HG03354 (cell line): ENCODE data around the gene TNFSF9.
A peak's percentile ranks its signal among the peaks of the same experiment; 100 is the strongest.
"Not testable (repeated sequence)": the region's sequence is repeated elsewhere in the genome, so short reads cannot be mapped to it uniquely, and the experiment has no call there.

Experiments
- ATAC-seq: cut with Tn5 transposase; IDR thresholded peaks from one replicate; pipeline ENCODE4 v1.9.1; 2021; ENCODE audit warnings: mild to moderate bottlenecking; ENCODE audit not compliant: unreplicated experiment, poor library complexity, severe bottlenecking

TNFSF9 gene

DNA sequence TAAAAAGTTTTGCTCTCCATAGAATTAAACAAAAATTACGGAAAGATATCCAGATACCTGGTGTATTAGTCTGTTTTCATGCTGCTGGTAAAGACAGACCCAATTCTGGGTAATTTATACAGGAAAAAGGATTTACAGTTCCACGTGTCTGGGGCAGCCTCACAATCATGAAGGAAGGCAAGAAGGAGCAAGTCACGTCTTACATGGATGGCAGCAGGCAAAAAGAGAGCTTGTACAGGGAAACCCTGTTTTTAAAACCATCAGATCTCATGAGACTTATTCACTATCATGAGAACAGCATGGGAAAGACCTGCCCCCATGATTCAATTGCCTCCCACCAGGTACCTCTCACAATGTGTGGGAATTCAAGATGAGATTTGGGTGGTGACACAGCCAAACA is 35.9 kb downstream of the TNFSF9 start:
- not testable (repeated sequence) for ATAC-seq

DNA sequence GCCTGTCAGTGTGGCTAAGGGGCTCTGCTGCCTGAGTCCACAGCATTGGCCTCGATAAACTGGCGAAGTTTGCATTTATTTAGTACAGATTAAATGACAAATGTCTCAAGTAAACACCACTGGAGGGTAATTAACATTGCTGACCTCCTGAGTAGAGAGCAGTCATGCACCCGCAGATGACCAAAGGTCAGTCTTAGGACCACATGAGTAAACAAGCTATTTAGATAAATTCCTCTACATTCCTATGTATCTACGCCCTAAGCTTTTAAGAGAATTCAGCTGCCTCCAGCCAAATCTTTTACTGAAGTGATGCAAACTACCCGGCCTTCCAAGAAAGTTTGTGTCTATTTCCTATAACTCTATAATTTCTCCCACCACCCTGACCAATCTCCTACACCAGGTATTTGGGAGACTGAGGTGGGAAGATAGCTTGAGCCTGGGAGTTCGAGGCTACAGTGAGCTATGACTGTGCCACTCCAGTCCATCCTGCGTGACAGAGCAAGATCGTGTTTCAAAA is 37.2 kb downstream of the TNFSF9 start:
- no peak for ATAC-seq

DNA sequence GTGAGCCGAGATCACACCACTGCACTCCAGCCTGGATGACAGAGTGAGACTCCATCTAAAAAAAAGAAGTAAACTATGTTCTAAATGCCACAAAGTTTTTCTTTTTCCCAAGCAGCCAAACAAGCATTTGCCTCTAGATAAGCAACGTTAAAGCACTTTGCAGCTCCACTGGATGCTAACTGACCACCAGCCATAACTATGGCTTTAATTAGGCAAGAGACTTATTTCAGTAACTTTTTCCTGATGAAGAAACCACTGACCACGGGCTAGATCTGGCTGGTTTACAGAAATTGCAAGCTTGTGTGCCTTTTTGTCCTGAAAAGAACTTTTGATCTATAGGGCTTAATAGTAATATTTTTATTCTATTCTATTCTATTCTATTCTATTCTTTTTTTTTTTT is 38.0 kb downstream of the TNFSF9 start:
- ATAC-seq, result no peak

DNA sequence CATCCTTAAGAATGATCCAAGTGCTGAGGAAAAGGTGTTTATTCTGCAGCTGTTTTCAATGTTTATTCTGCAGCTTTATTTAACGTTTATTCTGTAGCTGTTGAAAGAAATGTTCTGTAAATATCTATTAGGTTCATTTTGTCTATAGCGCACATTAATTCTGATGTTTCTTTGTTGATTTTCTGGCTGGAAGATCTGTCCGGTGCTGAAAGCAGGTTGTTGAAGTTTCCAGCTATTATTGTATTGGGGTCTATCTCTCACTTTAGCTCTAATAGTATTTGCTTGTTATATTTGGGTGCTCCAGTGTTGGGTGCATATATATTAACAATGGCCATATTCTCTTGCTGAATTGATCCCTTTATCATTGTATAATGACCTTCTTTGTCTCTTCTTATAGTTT is 39.9 kb downstream of the TNFSF9 start:
- ATAC-seq, result no peak

DNA sequence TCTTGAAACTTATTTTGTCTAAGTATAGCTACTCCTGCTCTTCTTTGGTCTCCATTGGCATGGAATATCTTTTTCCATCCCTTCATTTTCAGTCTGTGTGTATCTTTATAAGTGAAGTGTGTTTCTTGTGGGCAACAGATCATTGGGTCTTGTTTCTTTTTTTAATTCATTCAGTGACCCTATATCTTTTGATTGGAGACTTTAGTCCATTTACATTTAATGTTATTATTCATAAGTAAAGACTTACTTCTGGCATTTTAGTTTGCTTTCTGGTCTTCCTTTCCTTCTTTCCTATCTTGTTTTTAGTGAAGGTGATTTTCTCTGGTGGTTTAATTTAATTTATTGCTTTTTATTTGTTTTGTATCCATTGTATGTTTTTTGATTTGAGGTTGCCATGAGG is 40.3 kb downstream of the TNFSF9 start:
- ATAC-seq, result no peak

GRCh38 chr19:6572217-6572616 is 41.4 kb downstream of the TNFSF9 start:
- no peak for ATAC-seq

DNA sequence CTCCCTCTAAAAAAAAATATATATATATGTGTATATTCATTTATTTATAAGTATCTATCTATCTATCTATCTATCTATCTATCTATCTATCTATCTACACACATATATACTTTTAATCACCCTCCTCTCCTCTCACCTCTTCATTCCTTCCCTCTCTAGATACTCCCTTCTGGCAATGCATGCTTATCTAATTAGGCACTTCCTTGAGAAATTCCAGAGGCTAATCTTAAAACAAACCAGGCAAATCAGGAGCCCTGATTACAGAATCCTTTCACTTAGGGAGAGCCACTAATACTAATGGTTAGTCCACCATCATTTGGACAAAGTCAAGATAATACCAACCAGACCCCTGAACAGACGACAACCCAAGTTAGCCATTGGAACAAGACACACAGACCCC is 42.5 kb downstream of the TNFSF9 start:
- no peak for ATAC-seq

DNA sequence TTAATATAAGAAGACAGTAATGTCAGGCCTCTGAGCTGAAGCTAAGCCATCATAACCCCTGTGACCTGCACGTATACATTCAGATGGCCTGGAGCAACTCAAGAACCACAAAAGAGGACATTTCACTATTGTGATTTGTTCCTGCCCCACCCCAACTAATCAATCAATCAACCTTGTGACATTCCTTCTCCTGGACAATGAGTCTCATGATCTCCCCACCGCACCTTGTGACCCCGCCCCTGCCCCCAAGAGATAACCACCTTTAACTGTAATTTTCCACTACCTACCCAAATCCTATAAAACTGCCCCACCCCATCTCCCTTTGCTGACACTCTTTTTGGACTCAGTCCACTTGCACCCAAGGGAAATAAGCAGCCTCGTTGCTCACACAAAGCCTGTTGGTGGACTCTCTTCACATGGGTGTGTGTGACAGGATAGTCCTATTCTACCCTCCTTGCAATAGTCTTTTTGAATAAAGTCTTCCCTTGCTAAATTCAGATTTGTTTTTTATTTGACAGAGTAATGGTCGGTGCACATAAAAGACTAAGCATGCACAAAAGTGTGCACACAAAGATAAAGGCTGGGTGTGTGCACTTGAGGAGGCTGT is 46.1 kb downstream of the TNFSF9 start:
- no peak for ATAC-seq

GRCh38 chr19:6577476-6578125 is 46.8 kb downstream of the TNFSF9 start:
- ATAC-seq, result peak; percentile 79

GRCh38 chr19:6579450-6580178 is 48.8 kb downstream of the TNFSF9 start:
- no peak for ATAC-seq

DNA sequence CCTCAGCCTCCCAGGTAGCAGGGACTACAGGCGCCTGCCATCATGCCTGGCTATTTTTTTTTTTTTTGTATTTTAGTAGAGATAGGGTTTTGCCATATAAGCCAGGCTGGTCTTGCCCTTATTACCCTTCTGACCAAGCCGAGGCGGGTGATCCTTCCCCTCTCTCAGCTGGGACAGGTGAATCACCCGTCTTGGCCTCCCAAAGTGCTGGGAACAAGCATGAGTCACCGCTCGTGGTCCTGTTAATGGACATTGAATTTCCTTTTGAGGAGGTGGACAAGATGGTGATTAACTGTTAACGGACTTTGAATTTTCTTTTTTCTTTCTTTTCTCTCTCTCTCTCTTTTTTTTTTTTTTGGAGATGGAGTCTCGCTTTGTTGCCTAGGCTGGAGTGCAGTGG is 49.5 kb downstream of the TNFSF9 start:
- no peak for ATAC-seq

DNA sequence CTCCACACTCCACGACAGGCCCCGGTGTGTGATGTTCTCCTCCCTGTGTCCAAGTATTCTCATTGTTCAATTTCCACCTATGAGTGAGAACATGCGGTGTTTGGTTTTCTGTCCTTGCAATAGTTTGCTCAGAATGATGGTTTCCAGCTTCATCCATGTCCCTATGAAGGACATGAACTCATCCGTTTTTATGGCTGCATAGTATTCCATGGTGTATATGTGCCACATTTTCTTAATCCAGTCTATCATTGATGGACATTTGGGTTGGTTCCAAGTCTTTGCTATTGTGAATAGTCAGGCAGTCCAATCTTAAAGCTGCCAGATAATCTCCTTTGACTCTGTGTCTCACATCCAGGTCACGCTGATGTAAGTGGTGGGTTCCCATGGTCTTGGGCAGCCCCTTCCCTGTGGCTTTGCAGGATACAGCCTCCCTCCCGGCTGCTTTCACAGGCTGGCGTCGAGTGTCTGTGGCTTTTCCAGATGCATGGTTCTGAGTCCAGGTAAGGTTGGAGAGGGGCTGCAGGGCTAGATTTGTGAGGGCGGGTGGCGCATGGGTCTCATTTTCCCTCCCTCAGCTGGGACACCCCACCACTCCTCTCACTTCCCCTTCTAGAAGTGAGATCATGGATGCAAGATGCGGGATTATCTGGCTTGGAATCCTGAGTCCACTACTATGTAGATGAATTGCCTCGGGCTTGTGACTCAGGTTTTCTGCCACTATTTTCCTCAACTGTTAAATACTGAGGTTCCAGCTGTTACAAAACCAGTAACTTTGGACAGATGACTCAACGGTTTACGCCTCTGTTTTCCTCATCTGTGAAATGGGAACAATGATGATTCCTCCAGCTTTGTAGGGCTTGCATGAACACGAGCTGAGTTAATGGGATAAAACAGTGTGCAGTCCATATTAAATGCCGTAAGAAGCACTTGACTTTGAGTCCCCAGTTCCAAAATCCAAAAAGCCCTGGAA is 52.0 kb downstream of the TNFSF9 start:
- not testable (repeated sequence) for ATAC-seq
